Forelimb muscle (tissue), 1 donor: Measurements from ENCODE around the gene CLDN9. TPM values are rescaled to one million over a fixed set of nuclear protein-coding genes. Genes with fewer than 3 reads are reported as not detected.

Experiments
- DNase-seq: peaks from one replicate; pipeline ENCODE4 v3.0.0-alpha.2; 2013; ENCODE audit warnings: low read depth
- polyA plus RNA-seq: library from polyadenylated mRNA; unstranded; fragments of 120-200 nt; gene quantifications from one replicate; pipeline ENCODE4 v1.2.1, GENCODE V29; 2013; ENCODE audit not compliant: insufficient read length

The CLDN9 gene, protein sequence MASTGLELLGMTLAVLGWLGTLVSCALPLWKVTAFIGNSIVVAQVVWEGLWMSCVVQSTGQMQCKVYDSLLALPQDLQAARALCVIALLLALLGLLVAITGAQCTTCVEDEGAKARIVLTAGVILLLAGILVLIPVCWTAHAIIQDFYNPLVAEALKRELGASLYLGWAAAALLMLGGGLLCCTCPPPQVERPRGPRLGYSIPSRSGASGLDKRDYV
- 3.6 TPM for polyA plus RNA-seq

DNA sequence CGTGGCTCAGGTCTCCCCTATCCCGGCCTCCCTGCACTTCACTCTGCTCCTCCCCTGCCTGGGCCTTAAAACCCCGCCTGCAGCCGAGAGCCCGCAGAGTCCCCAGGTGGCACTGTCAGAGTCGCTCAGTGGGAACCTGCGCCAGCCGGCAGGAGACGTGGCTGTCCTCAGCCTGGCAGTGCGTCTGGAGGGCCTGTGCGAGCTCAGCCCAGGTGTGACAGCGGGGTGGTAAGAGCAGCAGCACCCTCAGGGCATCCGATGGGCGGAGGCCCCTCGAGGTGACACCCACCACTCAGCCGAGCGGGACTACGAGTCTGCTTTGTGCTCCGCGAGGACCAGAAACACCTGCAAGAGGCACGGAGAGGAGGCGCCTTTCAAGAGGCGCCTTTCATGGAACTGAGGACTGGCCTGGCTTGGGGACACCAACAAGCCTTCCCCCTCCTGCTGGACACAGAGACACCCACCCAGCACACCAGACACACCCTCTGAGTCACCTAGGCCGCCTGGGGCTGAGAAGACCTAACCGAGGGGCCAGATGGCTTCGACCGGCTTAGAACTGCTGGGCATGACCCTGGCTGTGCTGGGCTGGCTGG lies at the start of gene CLDN9:
Gene CLDN9 (plus strand): TSS at position 96 of the 593 bp plus-strand sequence. CDS start 440 bp downstream, at position 536.
- no peak for DNase-seq

GRCh38 chr16:2963074-2963722 lies 49.5 kb upstream of the CLDN9 start:
- no peak for DNase-seq

DNA sequence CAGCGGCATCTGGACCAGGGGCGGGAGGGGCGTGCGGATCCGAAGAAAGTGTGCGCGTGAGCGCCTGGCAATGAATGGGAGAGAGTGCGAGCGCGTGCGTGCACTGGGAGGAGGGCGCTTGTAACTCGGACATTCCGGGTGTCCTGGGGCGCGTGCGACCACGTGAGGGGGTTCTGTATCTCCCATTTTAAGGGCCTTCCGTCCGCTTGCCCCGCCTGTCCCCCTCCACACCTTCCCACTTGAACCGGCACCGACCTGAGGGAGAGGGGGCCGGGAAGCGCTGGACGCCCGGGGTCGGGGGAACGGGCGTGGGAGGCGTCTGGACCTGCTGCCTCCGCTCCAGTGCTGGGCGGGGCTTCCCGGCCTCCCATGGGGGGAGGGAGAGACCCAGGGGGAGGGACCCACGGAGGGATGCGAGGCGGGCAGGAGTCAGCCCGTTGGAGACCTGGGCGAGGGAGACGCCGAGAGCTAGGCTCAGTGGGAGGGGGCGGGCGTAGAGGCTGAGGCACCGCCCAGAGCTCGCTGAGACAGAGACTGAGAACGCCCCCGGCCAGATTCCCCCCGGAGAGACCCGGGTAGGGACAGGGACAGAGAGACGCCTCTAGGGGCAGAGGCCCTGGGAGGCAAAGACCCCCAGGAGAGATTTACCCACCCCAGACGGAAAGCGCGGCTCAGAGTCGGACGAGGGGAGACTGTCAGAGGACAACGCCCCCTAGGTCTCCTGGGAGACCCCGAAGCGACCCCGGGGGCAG lies 48.8 kb upstream of the CLDN9 start, which contains the start of gene KREMEN2:
Gene KREMEN2 (plus strand): TSS at position 553 of the 752 bp plus-strand sequence. CDS start 246 bp downstream, outside the sequence.
- no peak for DNase-seq

DNA sequence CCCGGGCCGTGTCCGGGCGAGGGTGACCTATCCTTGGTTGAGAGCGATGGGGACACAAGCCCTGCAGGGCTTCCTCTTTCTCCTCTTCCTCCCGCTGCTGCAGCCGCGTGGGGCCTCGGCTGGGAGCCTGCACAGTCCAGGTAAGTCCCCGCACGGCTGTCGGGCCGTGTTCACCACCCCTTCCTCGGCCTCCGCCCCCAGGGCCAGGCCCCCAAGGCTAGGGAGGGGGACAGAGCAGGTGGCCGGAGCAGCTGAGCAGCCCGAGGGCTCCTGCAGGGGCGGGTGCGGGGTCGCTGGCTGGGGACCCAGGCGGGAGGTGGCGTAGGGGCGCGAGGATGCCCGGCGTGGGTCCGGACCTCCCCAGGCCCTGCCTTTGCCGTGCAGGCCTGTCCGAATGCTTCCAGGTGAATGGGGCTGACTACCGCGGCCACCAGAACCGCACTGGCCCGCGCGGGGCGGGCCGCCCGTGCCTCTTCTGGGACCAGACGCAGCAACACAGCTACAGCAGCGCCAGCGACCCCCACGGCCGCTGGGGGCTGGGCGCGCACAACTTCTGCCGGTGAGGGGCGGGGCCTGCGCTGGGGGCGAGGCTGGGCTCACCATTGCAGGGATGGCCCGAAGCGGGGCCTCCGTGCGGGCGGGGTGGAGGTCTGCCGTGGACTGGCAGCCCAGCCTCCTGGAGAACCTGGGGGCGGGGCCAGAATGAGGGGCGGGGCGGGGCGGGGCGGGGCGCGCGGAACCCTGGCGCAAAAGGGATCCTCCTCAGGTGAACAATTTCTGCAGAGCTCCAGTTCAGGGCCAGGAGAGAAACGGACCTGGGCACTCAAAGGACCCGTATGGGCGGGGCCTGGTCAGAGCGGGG lies 48.0 kb upstream of the CLDN9 start:
- DNase-seq, result no peak

DNA sequence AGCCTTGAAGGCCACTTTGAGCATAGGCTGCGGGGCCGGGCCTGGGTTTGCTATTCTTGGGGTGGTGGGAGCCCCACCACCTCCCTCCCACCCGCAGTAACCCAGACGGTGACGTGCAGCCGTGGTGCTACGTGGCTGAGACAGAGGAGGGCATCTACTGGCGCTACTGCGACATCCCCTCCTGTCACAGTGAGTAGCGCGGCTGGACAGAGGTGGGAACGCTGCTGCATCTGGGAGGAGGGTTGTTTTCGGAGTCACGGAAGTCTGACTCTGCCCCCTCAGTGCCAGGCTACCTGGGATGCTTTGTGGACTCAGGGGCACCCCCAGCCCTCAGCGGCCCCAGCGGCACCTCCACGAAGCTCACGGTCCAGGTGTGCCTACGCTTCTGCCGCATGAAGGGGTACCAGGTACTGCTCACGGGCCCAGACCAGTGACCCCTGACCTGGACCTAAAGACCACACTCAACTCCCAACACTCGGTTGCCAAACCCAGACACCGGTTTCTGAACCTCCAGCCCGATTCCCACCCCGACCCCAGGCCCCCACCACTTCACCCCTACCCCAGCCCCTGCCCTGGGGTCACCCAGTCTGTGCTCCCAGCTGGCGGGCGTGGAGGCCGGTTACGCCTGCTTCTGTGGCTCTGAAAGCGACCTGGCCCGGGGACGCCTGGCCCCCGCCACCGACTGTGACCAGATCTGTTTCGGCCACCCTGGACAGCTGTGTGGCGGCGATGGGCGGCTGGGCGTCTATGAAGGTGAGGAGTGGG lies 46.5 kb upstream of the CLDN9 start:
- no peak for DNase-seq

DNA sequence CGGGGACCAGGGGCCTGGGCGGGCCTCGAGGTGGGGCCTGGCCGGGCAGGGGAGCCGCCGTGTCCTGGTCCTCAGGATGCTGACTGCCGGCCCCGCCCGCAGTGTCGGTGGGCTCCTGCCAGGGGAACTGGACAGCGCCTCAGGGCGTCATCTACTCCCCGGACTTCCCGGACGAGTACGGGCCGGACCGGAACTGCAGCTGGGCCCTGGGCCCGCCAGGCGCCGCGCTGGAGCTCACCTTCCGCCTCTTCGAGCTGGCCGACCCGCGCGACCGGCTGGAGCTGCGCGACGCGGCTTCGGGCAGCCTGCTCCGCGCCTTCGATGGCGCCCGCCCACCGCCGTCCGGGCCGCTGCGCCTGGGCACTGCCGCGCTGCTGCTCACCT lies 45.9 kb upstream of the CLDN9 start:
- no peak for DNase-seq

DNA sequence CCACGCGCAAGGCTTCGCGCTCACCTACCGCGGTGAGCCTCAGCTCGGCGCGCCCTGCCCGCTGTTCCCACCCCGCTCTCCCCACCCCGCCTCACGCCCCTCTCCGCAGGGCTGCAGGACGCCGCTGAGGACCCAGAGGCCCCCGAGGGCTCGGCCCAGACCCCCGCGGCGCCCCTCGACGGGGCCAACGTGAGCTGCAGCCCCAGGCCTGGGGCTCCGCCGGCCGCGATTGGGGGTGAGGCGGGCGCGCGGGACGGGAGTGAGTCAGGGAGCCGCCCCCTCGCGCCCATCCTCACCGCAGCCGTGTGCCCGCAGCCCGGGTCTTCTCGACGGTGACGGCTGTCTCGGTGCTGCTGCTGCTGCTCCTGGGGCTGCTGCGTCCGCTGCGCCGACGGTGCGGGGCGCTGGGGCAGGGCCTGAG lies 45.5 kb upstream of the CLDN9 start:
- no peak for DNase-seq

DNA sequence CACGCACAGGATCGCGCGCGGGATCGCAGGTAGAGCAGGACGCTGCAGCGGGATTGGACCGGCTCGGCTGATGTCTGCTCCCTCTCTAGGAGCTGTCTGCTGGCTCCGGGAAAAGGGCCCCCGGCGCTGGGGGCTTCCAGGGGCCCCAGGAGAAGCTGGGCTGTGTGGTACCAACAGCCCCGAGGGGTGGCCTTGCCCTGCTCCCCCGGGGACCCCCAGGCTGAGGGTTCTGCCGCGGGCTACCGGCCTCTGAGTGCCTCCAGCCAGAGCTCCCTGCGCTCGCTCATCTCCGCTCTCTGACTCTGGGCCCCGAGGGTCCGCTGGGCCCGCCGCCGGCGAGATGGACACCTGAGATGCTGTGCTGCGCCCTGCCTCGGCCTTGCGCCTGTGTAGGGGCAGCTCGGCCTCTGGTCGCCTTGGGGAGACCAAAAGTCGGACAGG lies 45.0 kb upstream of the CLDN9 start:
- no peak for DNase-seq

- no peak for DNase-seq
These were observed 44.4 kb upstream of the CLDN9 start for GRCh38 chr16:2968368-2968737.

DNA sequence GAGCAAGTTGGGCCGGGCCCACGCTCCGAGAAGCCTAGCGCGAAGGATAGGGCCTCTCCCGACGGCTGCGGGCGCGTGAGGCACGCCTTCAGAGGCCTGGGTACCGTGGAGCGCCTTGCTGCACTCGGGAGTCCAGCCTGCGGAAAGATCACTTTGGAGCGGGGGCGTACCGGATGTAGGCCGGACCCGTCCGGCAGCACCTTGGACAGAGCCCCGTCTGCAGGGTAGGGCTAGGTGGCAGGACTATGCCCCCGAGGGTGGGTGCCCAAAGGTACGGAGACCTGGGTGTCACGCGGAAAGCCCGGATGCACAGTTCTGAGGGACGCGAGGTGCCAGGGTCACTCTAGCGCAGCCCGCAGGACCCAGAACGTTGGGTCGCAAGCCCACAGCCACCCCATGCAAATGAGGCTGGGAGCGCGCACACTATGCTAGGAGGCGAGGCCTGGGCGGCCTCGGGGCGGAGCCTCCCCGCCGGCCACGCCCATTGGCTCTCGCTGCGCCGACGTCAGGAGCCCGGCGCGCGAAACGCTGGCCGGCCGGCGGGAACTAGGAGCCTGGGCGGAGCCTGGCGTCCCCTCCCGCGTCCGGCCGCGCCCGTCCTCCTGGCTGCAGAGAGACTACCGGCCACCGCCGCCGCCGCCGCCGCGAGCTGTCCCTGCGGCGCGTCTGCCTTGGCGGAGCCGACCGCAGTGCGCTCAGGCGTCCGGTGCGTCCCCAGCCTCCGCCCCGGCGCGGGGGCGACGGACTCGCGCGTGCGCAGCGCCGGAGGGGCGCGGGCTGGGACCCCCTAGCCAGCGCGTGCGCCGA lies 43.8 kb upstream of the CLDN9 start, which contains the start of gene PAQR4:
Gene PAQR4 (plus strand): TSS at position 611 of the 807 bp plus-strand sequence. CDS start 327 bp downstream, outside the sequence.
- no peak for DNase-seq

DNA sequence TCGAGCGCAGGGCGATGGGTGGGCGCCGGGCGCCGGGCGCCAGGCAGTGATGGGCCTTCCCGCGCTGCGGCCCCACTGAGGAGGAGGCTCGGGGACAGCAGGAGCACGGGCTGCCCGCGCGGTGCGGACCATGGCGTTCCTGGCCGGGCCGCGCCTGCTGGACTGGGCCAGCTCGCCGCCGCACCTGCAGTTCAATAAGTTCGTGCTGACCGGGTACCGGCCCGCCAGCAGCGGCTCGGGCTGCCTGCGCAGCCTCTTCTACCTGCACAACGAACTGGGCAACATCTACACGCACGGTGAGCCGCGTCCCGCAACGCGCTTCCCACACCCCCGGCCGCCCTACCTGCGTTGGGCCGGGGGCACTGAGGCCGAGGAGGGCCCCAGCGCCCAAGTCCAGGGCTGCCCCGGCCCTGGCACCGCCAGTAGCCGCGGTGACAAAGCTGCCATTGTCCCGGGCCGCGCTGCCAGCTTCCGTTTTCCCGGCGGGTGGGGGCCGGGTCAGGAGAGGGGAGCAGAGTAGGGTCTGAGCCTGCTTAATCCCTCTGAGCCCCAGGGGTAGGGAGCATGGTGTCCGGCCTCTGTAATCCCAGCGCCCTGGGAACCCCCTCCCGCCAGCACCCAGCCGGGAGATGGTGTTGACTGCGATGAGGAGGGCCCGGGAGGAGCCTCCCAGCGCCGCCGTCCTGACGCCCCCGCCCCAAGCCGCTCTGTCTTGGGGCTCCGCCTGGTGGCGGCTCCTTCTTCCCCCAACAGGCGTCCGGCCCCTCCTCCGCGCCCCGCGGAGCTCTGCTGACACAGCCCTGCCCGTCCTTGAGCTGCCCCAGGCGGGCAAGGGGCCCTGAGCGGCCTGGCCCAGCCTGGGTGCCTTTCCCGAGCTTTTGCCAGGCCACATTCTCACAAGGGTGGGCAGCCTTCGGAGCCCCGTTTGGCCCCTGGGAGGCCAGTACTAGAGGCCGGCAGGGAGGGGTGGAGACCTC lies 42.9 kb upstream of the CLDN9 start:
- DNase-seq, result no peak

GRCh38 chr16:2970563-2970962 lies 42.2 kb upstream of the CLDN9 start:
- no peak for DNase-seq

GRCh38 chr16:2971134-2971984 lies 41.4 kb upstream of the CLDN9 start:
- DNase-seq, result no peak

DNA sequence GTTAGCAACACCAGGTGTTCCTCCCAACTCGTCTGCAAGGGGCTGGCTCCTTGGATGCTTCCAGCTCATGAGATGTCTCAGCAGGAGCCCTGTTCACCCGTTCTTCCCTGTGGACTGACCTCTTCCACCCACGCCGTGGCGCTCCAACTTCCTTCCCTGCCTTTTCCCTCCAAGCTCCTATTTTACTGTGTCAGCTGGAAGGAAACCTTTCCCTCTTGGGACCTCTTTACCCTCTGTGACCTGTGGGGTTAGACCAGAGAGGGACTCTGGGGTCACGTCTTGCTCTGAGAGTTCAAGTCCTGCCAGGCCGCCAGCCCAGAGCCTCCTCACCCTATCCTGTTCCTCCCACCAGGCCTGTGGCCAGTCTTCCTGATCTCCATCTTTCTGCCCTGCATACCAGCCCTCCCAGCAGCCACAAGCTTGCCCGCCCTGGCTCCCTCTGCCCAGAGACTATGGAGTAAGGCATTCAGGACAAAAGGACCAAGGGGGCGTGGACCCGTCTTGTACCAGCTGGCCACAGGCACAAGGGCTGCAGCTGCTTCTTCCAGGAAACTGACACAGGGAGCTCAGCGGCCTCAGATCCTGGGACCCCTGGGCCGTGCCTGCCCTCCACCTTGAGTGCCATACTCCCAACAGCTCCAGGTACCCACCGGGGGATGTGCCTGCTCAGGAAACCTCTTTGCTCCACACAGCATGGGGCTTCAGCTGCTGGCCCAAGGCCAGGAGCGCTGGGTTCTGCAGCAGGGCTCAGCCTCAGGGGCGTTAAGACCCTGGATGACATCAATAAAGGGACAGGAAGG lies 40.5 kb upstream of the CLDN9 start:
- no peak for DNase-seq

GRCh38 chr16:2973093-2973492 lies 39.6 kb upstream of the CLDN9 start:
- no peak for DNase-seq

- no peak for DNase-seq
These were observed 39.0 kb upstream of the CLDN9 start for GRCh38 chr16:2973605-2974318.
